SU-DHL-6 (cell line): ENCODE data around the gene DENND5B.

Experiments
- EZH2phosphoT487 ChIP-seq: fragments of 200-600 bp; sonication (generic), shearing (Covaris generic); conservative IDR thresholded peaks from 2 replicates; pipeline ENCODE4 v1.6.1; 2018; ENCODE audit warnings: mild to moderate bottlenecking, antibody characterized with exemption, low read length, moderate library complexity, mixed read lengths
- TF ChIP-seq, protein P1 (sequence below): fragments of 200-600 bp; sonication (generic); IDR thresholded peaks from one replicate; pipeline ENCODE4 v1.5.1; 2017; ENCODE audit warnings: antibody characterized with exemption, mild to moderate bottlenecking, low read length, moderate library complexity; ENCODE audit not compliant: insufficient read depth, poor library complexity, severe bottlenecking

DNA sequence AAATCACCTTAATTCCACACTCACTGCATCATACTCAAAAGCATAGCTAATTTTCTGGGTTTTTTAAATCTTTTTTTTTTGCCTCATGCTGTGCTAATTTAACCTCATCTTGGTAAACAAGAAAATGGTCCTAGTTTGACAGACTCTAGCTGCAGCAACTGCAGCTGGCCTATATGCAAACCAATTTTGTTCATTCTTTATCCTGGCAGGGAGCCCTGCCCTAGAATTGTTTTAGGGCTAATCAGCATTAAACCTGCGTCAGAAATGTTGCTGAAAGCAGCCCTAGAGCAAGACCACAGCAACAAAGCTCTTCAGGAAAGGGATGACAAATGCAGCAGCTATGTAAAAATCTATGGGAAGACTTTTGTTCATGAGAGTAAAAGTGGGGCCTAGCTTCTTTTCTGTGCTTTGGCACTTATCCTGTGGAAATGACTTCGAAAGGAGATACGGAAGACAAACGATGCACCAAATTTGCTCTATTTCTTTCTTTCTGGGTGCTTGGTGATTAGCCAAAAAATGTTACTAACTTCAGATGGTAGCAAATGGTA, 72.2 kb downstream of the DENND5B start:
- TF ChIP-seq, protein P1, sequence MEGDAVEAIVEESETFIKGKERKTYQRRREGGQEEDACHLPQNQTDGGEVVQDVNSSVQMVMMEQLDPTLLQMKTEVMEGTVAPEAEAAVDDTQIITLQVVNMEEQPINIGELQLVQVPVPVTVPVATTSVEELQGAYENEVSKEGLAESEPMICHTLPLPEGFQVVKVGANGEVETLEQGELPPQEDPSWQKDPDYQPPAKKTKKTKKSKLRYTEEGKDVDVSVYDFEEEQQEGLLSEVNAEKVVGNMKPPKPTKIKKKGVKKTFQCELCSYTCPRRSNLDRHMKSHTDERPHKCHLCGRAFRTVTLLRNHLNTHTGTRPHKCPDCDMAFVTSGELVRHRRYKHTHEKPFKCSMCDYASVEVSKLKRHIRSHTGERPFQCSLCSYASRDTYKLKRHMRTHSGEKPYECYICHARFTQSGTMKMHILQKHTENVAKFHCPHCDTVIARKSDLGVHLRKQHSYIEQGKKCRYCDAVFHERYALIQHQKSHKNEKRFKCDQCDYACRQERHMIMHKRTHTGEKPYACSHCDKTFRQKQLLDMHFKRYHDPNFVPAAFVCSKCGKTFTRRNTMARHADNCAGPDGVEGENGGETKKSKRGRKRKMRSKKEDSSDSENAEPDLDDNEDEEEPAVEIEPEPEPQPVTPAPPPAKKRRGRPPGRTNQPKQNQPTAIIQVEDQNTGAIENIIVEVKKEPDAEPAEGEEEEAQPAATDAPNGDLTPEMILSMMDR = no peak
- TF ChIP-seq EZH2phosphoT487 = no peak
